GM19328 (cell line): Measurements from ENCODE around the gene MMUT.
A peak's percentile ranks its signal among the peaks of the same experiment; 100 is the strongest.
"Not testable (repeated sequence)": the region's sequence is repeated elsewhere in the genome, so short reads cannot be mapped to it uniquely, and the experiment has no call there.

Experiments
- ATAC-seq: cut with Tn5 transposase; IDR thresholded peaks from one replicate; pipeline ENCODE4 v1.9.1; 2021; ENCODE audit warnings: mild to moderate bottlenecking, moderate library complexity; ENCODE audit not compliant: unreplicated experiment

MMUT gene

GRCh38 chr6:49430187-49430586 lies 32.9 kb downstream of the MMUT start:
- no peak for ATAC-seq

GRCh38 chr6:49423817-49424216 lies 39.2 kb downstream of the MMUT start:
- no peak for ATAC-seq

- no peak for ATAC-seq
These were observed 46.9 kb downstream of the MMUT start for GRCh38 chr6:49416195-49416594.

- ATAC-seq = no peak
These were observed 47.7 kb downstream of the MMUT start for GRCh38 chr6:49415358-49415757.

GRCh38 chr6:49410564-49410963 lies 52.5 kb downstream of the MMUT start:
- no peak for ATAC-seq

- ATAC-seq = peak; percentile 94
These were observed 53.0 kb downstream of the MMUT start for GRCh38 chr6:49409951-49410542.

GRCh38 chr6:49406250-49406970 lies 56.6 kb downstream of the MMUT start:
- no peak for ATAC-seq

GRCh38 chr6:49401063-49401462 lies 62.0 kb downstream of the MMUT start:
- ATAC-seq = no peak

GRCh38 chr6:49386667-49387508 lies 76.2 kb downstream of the MMUT start:
- ATAC-seq = not testable (repeated sequence)

GRCh38 chr6:49384904-49385303 lies 78.1 kb downstream of the MMUT start:
- ATAC-seq = no peak
